Measurements from ENCODE around the gene DNM3.

DNM3 gene

GRCh38 chr1:171904778-171905450, 63.6 kb downstream of the DNM3 start:
- DNase-seq, result no peak
- in situ Hi-C loops (cut with MboI; ENCODE audit: low pct_unique_long_range_greater_than_20kb, low sequenced_read_pairs), result no loop called here

- in situ Hi-C loops (cut with MboI; ENCODE audit: low pct_unique_long_range_greater_than_20kb, low sequenced_read_pairs), result no loop called here
- DNase-seq, result no peak
These were observed 68.4 kb downstream of the DNM3 start for GRCh38 chr1:171909711-171910110.

GRCh38 chr1:171910786-171911185, 69.5 kb downstream of the DNM3 start:
- no peak for DNase-seq
- in situ Hi-C loops (cut with MboI; ENCODE audit: low pct_unique_long_range_greater_than_20kb, low sequenced_read_pairs), result no loop called here

- in situ Hi-C loops (cut with MboI; ENCODE audit: low pct_unique_long_range_greater_than_20kb, low sequenced_read_pairs), result no loop called here
- DNase-seq, result peak; percentile 5
These were observed 70.2 kb downstream of the DNM3 start for GRCh38 chr1:171911506-171911905.

- no peak for DNase-seq
- in situ Hi-C loops (cut with MboI; ENCODE audit: low pct_unique_long_range_greater_than_20kb, low sequenced_read_pairs), result no loop called here
These were observed 71.3 kb downstream of the DNM3 start for GRCh38 chr1:171912509-171913175.

- in situ Hi-C loops (cut with MboI; ENCODE audit: low pct_unique_long_range_greater_than_20kb, low sequenced_read_pairs), result no loop called here
- peak; percentile 14 for DNase-seq
These were observed 72.1 kb downstream of the DNM3 start for GRCh38 chr1:171913385-171913784.

- no peak for DNase-seq
- in situ Hi-C loops (cut with MboI; ENCODE audit: low pct_unique_long_range_greater_than_20kb, low sequenced_read_pairs), result no loop called here
These were observed 75.0 kb downstream of the DNM3 start for GRCh38 chr1:171916315-171916771.

- in situ Hi-C loops (cut with MboI; ENCODE audit: low pct_unique_long_range_greater_than_20kb, low sequenced_read_pairs), result no loop called here
These were observed 76.0 kb downstream of the DNM3 start for GRCh38 chr1:171917331-171917730.

GRCh38 chr1:171919891-171920887, 78.9 kb downstream of the DNM3 start:
- DNase-seq, result no peak
- in situ Hi-C loops (cut with MboI; ENCODE audit: low pct_unique_long_range_greater_than_20kb, low sequenced_read_pairs), result no loop called here

More at GRCh38 chr1:171917331-171917730, 76.0 kb downstream of the DNM3 start:
- DNase-seq, result no peak

GRCh38 chr1:171922999-171923398, 81.7 kb downstream of the DNM3 start:
- in situ Hi-C loops (cut with MboI; ENCODE audit: low pct_unique_long_range_greater_than_20kb, low sequenced_read_pairs), result no loop called here
- DNase-seq, result no peak

- no peak for DNase-seq
- in situ Hi-C loops (cut with MboI; ENCODE audit: low pct_unique_long_range_greater_than_20kb, low sequenced_read_pairs), result no loop called here
These were observed 87.8 kb downstream of the DNM3 start for GRCh38 chr1:171929121-171929520.

GRCh38 chr1:171931752-171932151, 90.5 kb downstream of the DNM3 start:
- in situ Hi-C loops (cut with MboI; ENCODE audit: low pct_unique_long_range_greater_than_20kb, low sequenced_read_pairs), result no loop called here
- DNase-seq, result no peak

GRCh38 chr1:171934664-171935063, 93.4 kb downstream of the DNM3 start:
- in situ Hi-C loops (cut with MboI; ENCODE audit: low pct_unique_long_range_greater_than_20kb, low sequenced_read_pairs), result no loop called here
- no peak for DNase-seq

GRCh38 chr1:171935086-171935485, 93.8 kb downstream of the DNM3 start:
- DNase-seq, result no peak
- in situ Hi-C loops (cut with MboI; ENCODE audit: low pct_unique_long_range_greater_than_20kb, low sequenced_read_pairs), result no loop called here

- no peak for DNase-seq
- in situ Hi-C loops (cut with MboI; ENCODE audit: low pct_unique_long_range_greater_than_20kb, low sequenced_read_pairs), result no loop called here
These were observed 94.4 kb downstream of the DNM3 start for GRCh38 chr1:171935664-171936063.

GRCh38 chr1:171937938-171938337, 96.6 kb downstream of the DNM3 start:
- in situ Hi-C loops (cut with MboI; ENCODE audit: low pct_unique_long_range_greater_than_20kb, low sequenced_read_pairs), result no loop called here
- no peak for DNase-seq

- DNase-seq, result no peak
- in situ Hi-C loops (cut with MboI; ENCODE audit: low pct_unique_long_range_greater_than_20kb, low sequenced_read_pairs), result no loop called here
These were observed 98.4 kb downstream of the DNM3 start for GRCh38 chr1:171939740-171940139.

GRCh38 chr1:171940368-171940767, 99.1 kb downstream of the DNM3 start:
- in situ Hi-C loops (cut with MboI; ENCODE audit: low pct_unique_long_range_greater_than_20kb, low sequenced_read_pairs), result no loop called here
- DNase-seq, result no peak

GRCh38 chr1:171941920-171942319, 100.6 kb downstream of the DNM3 start:
- DNase-seq, result no peak
- in situ Hi-C loops (cut with MboI; ENCODE audit: low pct_unique_long_range_greater_than_20kb, low sequenced_read_pairs), result no loop called here
